HepG2 (cell line): ENCODE data around the gene CIAO2B. TPM values are rescaled to one million over a fixed set of nuclear protein-coding genes. Genes with fewer than 3 reads are reported as not detected.
A peak's percentile ranks its signal among the peaks of the same experiment; 100 is the strongest.

Experiments used
- CC2D1A ChIP-seq: sonication (generic); formaldehyde crosslinking; IDR thresholded peaks from 2 replicates; pipeline ENCODE4 v1.8.1; 2023; ENCODE audit warnings: mild to moderate bottlenecking, missing genetic modification reagents
- HDAC2 ChIP-seq: sonication (generic); formaldehyde crosslinking; IDR thresholded peaks from 2 replicates; pipeline ENCODE4 v1.4.0; 2020; ENCODE audit warnings: missing genetic modification reagents
- MTA3 ChIP-seq: sonication (generic); formaldehyde crosslinking; IDR thresholded peaks from 2 replicates; pipeline ENCODE4 v1.4.0; 2020; ENCODE audit warnings: missing genetic modification reagents
- NCOA2 ChIP-seq: sonication (generic); formaldehyde crosslinking; IDR thresholded peaks from 2 replicates; pipeline ENCODE4 v1.8.0; 2022; ENCODE audit warnings: inconsistent platforms
- PAWR ChIP-seq: sonication (generic); formaldehyde crosslinking; IDR thresholded peaks from 2 replicates; pipeline ENCODE4 v1.4.0; 2020; ENCODE audit warnings: missing genetic modification reagents, mild to moderate bottlenecking, borderline replicate concordance
- PRDM4 ChIP-seq: sonication (generic); formaldehyde crosslinking; IDR thresholded peaks from 2 replicates; pipeline ENCODE4 v1.9.0; 2021; ENCODE audit warnings: missing genetic modification reagents, borderline replicate concordance
- RBFOX2 ChIP-seq: fragments of 200-400 bp; formaldehyde crosslinking; IDR thresholded peaks from 2 replicates; pipeline ENCODE4 v1.6.1; 2017; ENCODE audit warnings: low read depth, mild to moderate bottlenecking, low read length
- RFX1 ChIP-seq: fragments of 450-650 bp; IDR thresholded peaks from 2 replicates; pipeline ENCODE4 v1.6.1; 2017
- SP4 ChIP-seq: sonication (generic); formaldehyde crosslinking; IDR thresholded peaks from 2 replicates; pipeline ENCODE4 v1.8.1; 2023; ENCODE audit warnings: mild to moderate bottlenecking, missing genetic modification reagents
- ZFP90 ChIP-seq: sonication (generic); formaldehyde crosslinking; IDR thresholded peaks from 2 replicates; pipeline ENCODE4 v1.8.0; 2022; ENCODE audit warnings: missing genetic modification reagents, mild to moderate bottlenecking, inconsistent platforms, borderline replicate concordance
- ZNF136 ChIP-seq: sonication (generic); formaldehyde crosslinking; IDR thresholded peaks from 2 replicates; pipeline ENCODE4 v1.8.1; 2022; ENCODE audit warnings: low read depth, mild to moderate bottlenecking, moderate library complexity, missing genetic modification reagents
- ZNF292 ChIP-seq: sonication (generic); formaldehyde crosslinking; IDR thresholded peaks from 2 replicates; pipeline ENCODE4 v1.8.1; 2022; ENCODE audit warnings: mild to moderate bottlenecking, low read depth, missing genetic modification reagents, borderline replicate concordance
- ZNF343 ChIP-seq: sonication (generic); formaldehyde crosslinking; IDR thresholded peaks from 2 replicates; pipeline ENCODE4 v1.4.0; 2020; ENCODE audit warnings: mild to moderate bottlenecking, missing genetic modification reagents
- ZNF678 ChIP-seq: sonication (generic); formaldehyde crosslinking; IDR thresholded peaks from 2 replicates; pipeline ENCODE4 v1.4.0; 2020; ENCODE audit warnings: mild to moderate bottlenecking, missing genetic modification reagents
- polyA plus RNA-seq, 8 experiments: library from polyadenylated mRNA; depleted of rRNA in 3 of 8; stranded (reverse) in 7 of 8; unstranded in 1 of 8; fragments of >200 nt; fragmentation: Illumina TruSeq in 4 of 8; extraction: Trizol in 4 of 8; gene quantifications; 2 replicates each; pipeline versions ENCODE4 v1.2.1 to v1.2.3, GENCODE V29; 2011 to 2016; ENCODE audit warnings: low read depth in 4 of 8, missing spikeins in 1 of 8, mixed read lengths in 1 of 8; ENCODE audit not compliant: insufficient read depth in 1 of 8
- total RNA-seq, 5 experiments: library from RNA; depleted of rRNA; stranded (reverse); fragments of >200 nt; fragmentation: Illumina TruSeq; extraction: Trizol; gene quantifications; 2 replicates each; pipeline ENCODE4 v1.2.3, GENCODE V29; 2016; ENCODE audit warnings: low read depth in 1 of 5
- TF ChIP-seq, protein P1 (sequence below): sonication (generic); formaldehyde crosslinking; IDR thresholded peaks from 2 replicates; pipeline ENCODE4 v1.5.0; 2020; ENCODE audit warnings: mild to moderate bottlenecking, missing genetic modification reagents, borderline replicate concordance
- TF ChIP-seq, protein P2 (sequence below): sonication (generic); formaldehyde crosslinking; IDR thresholded peaks from 2 replicates; pipeline ENCODE4 v1.8.1; 2023; ENCODE audit warnings: mild to moderate bottlenecking, missing genetic modification reagents
- TF ChIP-seq, protein P3 (sequence below): sonication (generic); formaldehyde crosslinking; IDR thresholded peaks from 2 replicates; pipeline ENCODE4 v1.5.0; 2020; ENCODE audit warnings: missing genetic modification reagents

Gene CIAO2B
- total and polyA plus RNA-seq, 2 of the 13 experiments (the other 11 are each of a cell fraction or from before 2014, with no cell fraction given), result 157 to 293 TPM

- TF ChIP-seq, protein P1, sequence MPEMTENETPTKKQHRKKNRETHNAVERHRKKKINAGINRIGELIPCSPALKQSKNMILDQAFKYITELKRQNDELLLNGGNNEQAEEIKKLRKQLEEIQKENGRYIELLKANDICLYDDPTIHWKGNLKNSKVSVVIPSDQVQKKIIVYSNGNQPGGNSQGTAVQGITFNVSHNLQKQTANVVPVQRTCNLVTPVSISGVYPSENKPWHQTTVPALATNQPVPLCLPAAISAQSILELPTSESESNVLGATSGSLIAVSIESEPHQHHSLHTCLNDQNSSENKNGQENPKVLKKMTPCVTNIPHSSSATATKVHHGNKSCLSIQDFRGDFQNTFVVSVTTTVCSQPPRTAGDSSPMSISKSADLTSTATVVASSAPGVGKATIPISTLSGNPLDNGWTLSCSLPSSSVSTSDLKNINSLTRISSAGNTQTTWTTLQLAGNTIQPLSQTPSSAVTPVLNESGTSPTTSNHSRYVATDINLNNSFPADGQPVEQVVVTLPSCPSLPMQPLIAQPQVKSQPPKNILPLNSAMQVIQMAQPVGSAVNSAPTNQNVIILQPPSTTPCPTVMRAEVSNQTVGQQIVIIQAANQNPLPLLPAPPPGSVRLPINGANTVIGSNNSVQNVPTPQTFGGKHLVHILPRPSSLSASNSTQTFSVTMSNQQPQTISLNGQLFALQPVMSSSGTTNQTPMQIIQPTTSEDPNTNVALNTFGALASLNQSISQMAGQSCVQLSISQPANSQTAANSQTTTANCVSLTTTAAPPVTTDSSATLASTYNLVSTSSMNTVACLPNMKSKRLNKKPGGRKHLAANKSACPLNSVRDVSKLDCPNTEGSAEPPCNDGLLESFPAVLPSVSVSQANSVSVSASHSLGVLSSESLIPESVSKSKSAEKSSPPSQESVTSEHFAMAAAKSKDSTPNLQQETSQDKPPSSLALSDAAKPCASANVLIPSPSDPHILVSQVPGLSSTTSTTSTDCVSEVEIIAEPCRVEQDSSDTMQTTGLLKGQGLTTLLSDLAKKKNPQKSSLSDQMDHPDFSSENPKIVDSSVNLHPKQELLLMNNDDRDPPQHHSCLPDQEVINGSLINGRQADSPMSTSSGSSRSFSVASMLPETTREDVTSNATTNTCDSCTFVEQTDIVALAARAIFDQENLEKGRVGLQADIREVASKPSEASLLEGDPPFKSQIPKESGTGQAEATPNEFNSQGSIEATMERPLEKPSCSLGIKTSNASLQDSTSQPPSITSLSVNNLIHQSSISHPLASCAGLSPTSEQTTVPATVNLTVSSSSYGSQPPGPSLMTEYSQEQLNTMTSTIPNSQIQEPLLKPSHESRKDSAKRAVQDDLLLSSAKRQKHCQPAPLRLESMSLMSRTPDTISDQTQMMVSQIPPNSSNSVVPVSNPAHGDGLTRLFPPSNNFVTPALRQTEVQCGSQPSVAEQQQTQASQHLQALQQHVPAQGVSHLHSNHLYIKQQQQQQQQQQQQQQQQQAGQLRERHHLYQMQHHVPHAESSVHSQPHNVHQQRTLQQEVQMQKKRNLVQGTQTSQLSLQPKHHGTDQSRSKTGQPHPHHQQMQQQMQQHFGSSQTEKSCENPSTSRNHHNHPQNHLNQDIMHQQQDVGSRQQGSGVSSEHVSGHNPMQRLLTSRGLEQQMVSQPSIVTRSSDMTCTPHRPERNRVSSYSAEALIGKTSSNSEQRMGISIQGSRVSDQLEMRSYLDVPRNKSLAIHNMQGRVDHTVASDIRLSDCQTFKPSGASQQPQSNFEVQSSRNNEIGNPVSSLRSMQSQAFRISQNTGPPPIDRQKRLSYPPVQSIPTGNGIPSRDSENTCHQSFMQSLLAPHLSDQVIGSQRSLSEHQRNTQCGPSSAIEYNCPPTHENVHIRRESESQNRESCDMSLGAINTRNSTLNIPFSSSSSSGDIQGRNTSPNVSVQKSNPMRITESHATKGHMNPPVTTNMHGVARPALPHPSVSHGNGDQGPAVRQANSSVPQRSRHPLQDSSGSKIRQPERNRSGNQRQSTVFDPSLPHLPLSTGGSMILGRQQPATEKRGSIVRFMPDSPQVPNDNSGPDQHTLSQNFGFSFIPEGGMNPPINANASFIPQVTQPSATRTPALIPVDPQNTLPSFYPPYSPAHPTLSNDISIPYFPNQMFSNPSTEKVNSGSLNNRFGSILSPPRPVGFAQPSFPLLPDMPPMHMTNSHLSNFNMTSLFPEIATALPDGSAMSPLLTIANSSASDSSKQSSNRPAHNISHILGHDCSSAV (CRISPR knock-in tag), result no peak
- TF ChIP-seq NCOA2 (CRISPR knock-in tag), result no peak
- no peak for TF ChIP-seq CC2D1A
- TF ChIP-seq ZNF343, result no peak
- no peak for TF ChIP-seq ZFP90 (CRISPR knock-in tag)
- TF ChIP-seq RFX1, result no peak
- TF ChIP-seq RBFOX2, result no peak
- no peak; the same call in 1 of the 2 replicates for TF ChIP-seq SP4 (CRISPR knock-in tag)
- peak; percentile 62; the same call in 1 of the 2 replicates for TF ChIP-seq HDAC2 (CRISPR knock-in tag)
- TF ChIP-seq, protein P2, sequence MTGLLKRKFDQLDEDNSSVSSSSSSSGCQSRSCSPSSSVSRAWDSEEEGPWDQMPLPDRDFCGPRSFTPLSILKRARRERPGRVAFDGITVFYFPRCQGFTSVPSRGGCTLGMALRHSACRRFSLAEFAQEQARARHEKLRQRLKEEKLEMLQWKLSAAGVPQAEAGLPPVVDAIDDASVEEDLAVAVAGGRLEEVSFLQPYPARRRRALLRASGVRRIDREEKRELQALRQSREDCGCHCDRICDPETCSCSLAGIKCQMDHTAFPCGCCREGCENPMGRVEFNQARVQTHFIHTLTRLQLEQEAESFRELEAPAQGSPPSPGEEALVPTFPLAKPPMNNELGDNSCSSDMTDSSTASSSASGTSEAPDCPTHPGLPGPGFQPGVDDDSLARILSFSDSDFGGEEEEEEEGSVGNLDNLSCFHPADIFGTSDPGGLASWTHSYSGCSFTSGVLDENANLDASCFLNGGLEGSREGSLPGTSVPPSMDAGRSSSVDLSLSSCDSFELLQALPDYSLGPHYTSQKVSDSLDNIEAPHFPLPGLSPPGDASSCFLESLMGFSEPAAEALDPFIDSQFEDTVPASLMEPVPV (CRISPR knock-in tag), result no peak
- no peak for TF ChIP-seq ZNF678 (CRISPR knock-in tag)
- TF ChIP-seq PRDM4, result no peak; the same call in 1 of the 2 replicates
- no peak for TF ChIP-seq PAWR
- TF ChIP-seq, protein P3, sequence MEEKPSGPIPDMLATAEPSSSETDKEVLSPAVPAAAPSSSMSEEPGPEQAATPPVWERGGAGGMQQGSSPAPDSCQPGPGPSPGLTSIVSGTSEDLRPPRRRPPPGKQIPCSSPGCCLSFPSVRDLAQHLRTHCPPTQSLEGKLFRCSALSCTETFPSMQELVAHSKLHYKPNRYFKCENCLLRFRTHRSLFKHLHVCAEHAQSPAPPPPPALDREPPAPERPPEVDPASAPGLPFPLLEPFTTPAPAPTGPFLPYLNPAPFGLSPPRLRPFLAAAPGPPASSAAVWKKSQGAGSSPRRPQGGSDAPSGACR (CRISPR knock-in tag), result no peak
- TF ChIP-seq MTA3 (CRISPR knock-in tag), result no peak
- no peak for TF ChIP-seq ZNF136 (CRISPR knock-in tag)
- no peak for TF ChIP-seq ZNF292 (CRISPR knock-in tag)
Measured at GRCh38 chr16:66954097-66954659, 20.0 kb upstream of the CIAO2B start (continued).
